Keratinocyte (primary cell): ENCODE measurements around the gene DMD. TPM values are rescaled to one million over a fixed set of nuclear protein-coding genes. Genes with fewer than 3 reads are reported as not detected.

Source experiments
- DNase-seq: peaks from one replicate; pipeline ENCODE4 v3.0.0-alpha.2; 2011; ENCODE audit warnings: low read depth, missing footprints, low spot score
- FAIRE-seq: peaks from 2 replicates; lab custom pipeline; 2011; peaks lifted over from hg19 to GRCh38; lab: Jason Lieb, UNC
- H2AFZ ChIP-seq: 2 replicates; pipeline ENCODE4 v1.6.0; 2012; ENCODE audit warnings: low read length, control low read depth, inconsistent platforms; ENCODE audit not compliant: control insufficient read depth
- H3K27ac ChIP-seq: 2 replicates; pipeline ENCODE4 v1.5.1; 2011; ENCODE audit warnings: low read length; ENCODE audit not compliant: control insufficient read depth, insufficient read depth
- H3K27me3 ChIP-seq: 3 replicates; pipeline ENCODE4 v1.6.0; 2011; ENCODE audit warnings: low read length; ENCODE audit not compliant: control insufficient read depth, insufficient read depth; ENCODE audit errors: extremely low read depth
- H3K36me3 ChIP-seq, 2 experiments: 2 replicates in 1 of 2; 3 replicates in 1 of 2; pipeline ENCODE4 v1.5.1; 2011; ENCODE audit warnings: low read length in 2 of 2, mild to moderate bottlenecking in 1 of 2; ENCODE audit not compliant: control insufficient read depth in 2 of 2, insufficient read depth in 2 of 2; ENCODE audit errors: extremely low read depth in 1 of 2
- H3K4me1 ChIP-seq: 3 replicates; pipeline ENCODE4 v1.5.1; 2011; ENCODE audit warnings: low read length; ENCODE audit not compliant: control insufficient read depth, insufficient read depth; ENCODE audit errors: extremely low read depth
- H3K4me2 ChIP-seq: 3 replicates; pipeline ENCODE4 v1.6.0; 2011; ENCODE audit warnings: low read depth, low read length; ENCODE audit not compliant: control insufficient read depth, insufficient read depth; ENCODE audit errors: extremely low read depth
- H3K4me3 ChIP-seq, 3 experiments: fragments of 200-600 bp in 1 of 3; sonication (generic) in 1 of 3; 2 replicates in 2 of 3; 3 replicates in 1 of 3; pipeline ENCODE4 v1.5.1; 2011 to 2016; ENCODE audit warnings: low read length in 3 of 3, mild to moderate bottlenecking in 3 of 3, control low read depth in 2 of 3, inconsistent platforms in 1 of 3, low read depth in 1 of 3, mixed read lengths in 1 of 3, mixed run types in 1 of 3, moderate library complexity in 1 of 3; ENCODE audit not compliant: control insufficient read depth in 2 of 3, insufficient read depth in 2 of 3; ENCODE audit errors: extremely low read depth in 1 of 3
- H3K79me2 ChIP-seq: 2 replicates; pipeline ENCODE4 v1.6.0; 2012; ENCODE audit warnings: low read length; ENCODE audit not compliant: control insufficient read depth, insufficient read depth
- H3K9ac ChIP-seq: 3 replicates; pipeline ENCODE4 v1.6.0; 2011; ENCODE audit warnings: low read length; ENCODE audit not compliant: control insufficient read depth, insufficient read depth; ENCODE audit errors: extremely low read depth
- H3K9me1 ChIP-seq: 3 replicates; pipeline ENCODE4 v1.6.0; 2011; ENCODE audit warnings: low read length; ENCODE audit not compliant: control insufficient read depth, insufficient read depth; ENCODE audit errors: extremely low read depth
- H3K9me3 ChIP-seq: 2 replicates; pipeline ENCODE4 v1.5.1; 2012; ENCODE audit warnings: low read depth, low read length; ENCODE audit not compliant: control insufficient read depth
- H4K20me1 ChIP-seq: 3 replicates; pipeline ENCODE4 v1.6.0; 2011; ENCODE audit warnings: low read length; ENCODE audit not compliant: control insufficient read depth, insufficient read depth; ENCODE audit errors: extremely low read depth
- CTCF ChIP-seq, 3 experiments: IDR thresholded peaks in 1 of 3; conservative IDR thresholded peaks in 1 of 3; optimal IDR thresholded peaks in 1 of 3; 2 replicates in 2 of 3; 3 replicates in 1 of 3; pipeline versions ENCODE3 to v1.5.1; 2011; ENCODE audit warnings: low read length in 3 of 3, mild to moderate bottlenecking in 3 of 3, moderate library complexity in 2 of 3, control low read depth in 1 of 3, inconsistent platforms in 1 of 3; ENCODE audit not compliant: insufficient read depth in 2 of 3; ENCODE audit errors: extremely low read depth in 1 of 3
- EZH2 ChIP-seq: IDR thresholded peaks from one replicate; pipeline ENCODE4 v1.6.1; 2012; ENCODE audit warnings: inconsistent platforms, mild to moderate bottlenecking, low read length, moderate library complexity
- dilution Hi-C: fragments of 300-500 bp; cut with MboI; formaldehyde crosslinking; loops from one replicate; pipeline ENCODE4 v1.7.0; 2020; ENCODE audit warnings: low sequenced_read_pairs; ENCODE audit not compliant: extremely low pct_ligation_motif_present
- polyA plus RNA-seq, 5 experiments: library from polyadenylated mRNA; depleted of rRNA in 3 of 5; stranded (reverse) in 3 of 5; stranded (forward) in 1 of 5; unstranded in 1 of 5; fragments of >200 nt; gene quantifications; 1 replicate in 1 of 5; 2 replicates in 3 of 5; 3 replicates in 1 of 5; pipeline versions ENCODE4 v1.2.1 to v1.2.3, GENCODE V29; 2011 to 2012; ENCODE audit warnings: missing spikeins in 2 of 5, low read depth in 1 of 5, low replicate concordance in 1 of 5

The DMD gene
- polyA plus RNA-seq, 1 donor (not counting 4 experiments of a cell fraction or from before 2014, with no cell fraction given), result 8.9 TPM

DNA sequence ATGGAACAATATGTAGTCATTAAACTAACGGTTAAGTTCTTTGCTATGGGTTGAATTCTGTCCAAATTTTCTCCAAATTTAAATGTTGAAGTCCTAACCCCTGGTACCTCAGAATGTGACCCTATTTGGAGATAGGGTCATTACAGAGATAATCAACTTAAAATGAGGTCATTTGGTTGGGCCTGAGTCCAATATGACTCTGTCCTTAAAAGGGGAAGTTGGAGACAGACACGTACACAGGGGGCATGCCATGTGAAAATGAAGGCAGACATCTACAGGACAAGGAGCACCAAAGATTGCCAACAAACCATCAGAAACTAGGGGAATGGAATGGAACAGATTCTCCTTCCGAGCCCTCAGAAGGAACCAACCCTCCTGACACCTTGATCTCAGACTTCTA is 1647.6 kb downstream of the DMD start:
- no peak for DNase-seq
- Histone ChIP-seq H3K79me2 (no peaks in the 10 kb centered on the region), H3K4me1 (no peaks in the 10 kb centered on the region), H3K9me1 (no peaks in the 10 kb centered on the region), H3K9ac (no peak overlapping the region), H4K20me1 (no peaks in the 10 kb centered on the region), H3K9me3 (no peaks in the 10 kb centered on the region), H3K36me3 (no peaks in the 10 kb centered on the region), H3K4me3 (no peak overlapping the region), H2AFZ (no peak overlapping the region), H3K27ac (no peak overlapping the region), H3K4me2 (no peak overlapping the region), H3K27me3 (no peaks in the 10 kb centered on the region)
- TF ChIP-seq EZH2, result no peak
- no peak for TF ChIP-seq CTCF (optimal IDR thresholded peaks at IDR 0.05 in 1 of 3, IDR thresholded peaks at IDR 0.05 in 1 of 3, conservative IDR thresholded peaks at IDR 0.05 in 1 of 3; ENCODE audit: extremely low read depth in 1 of 3, insufficient read depth in 2 of 3, low read length in 3 of 3)
- no peak for FAIRE-seq
- dilution Hi-C loops, result no loop called here

- Histone ChIP-seq H3K79me2 (no peaks in the 10 kb centered on the region), H2AFZ (no peak overlapping the region), H3K27ac (no peak overlapping the region), H3K4me2 (no peak overlapping the region), H3K9ac (no peak overlapping the region), H4K20me1 (no peaks in the 10 kb centered on the region), H3K9me1 (no peaks in the 10 kb centered on the region), H3K9me3 (no peaks in the 10 kb centered on the region), H3K36me3 (no peaks in the 10 kb centered on the region), H3K4me3 (no peak overlapping the region), H3K4me1 (no peaks in the 10 kb centered on the region), H3K27me3 (no peaks in the 10 kb centered on the region)
- dilution Hi-C loops, result no loop called here
- TF ChIP-seq EZH2 (no peak), CTCF (optimal IDR thresholded peaks at IDR 0.05 in 1 of 3, IDR thresholded peaks at IDR 0.05 in 1 of 3, conservative IDR thresholded peaks at IDR 0.05 in 1 of 3; ENCODE audit: extremely low read depth in 1 of 3, insufficient read depth in 2 of 3, low read length in 3 of 3) (no peak)
- FAIRE-seq (no peak), DNase-seq (no peak)
Measured at GRCh38 chrX:31555506-31555905, 1655.8 kb downstream of the DMD start.
